ENCODE measurements around the gene SLC37A1.

The SLC37A1 gene

GRCh38 chr21:42578761-42579415 is 65.2 kb downstream of the SLC37A1 start:
- no peak overlapping the region for H3K4me3 ChIP-seq (ENCODE audit: low read depth, low read length)
- TF ChIP-seq CTCF (IDR thresholded peaks at IDR 0.05; ENCODE audit: low read depth, low read length) = no peak

- H3K4me3 ChIP-seq (ENCODE audit: low read depth, low read length) = no peak overlapping the region
- TF ChIP-seq CTCF (IDR thresholded peaks at IDR 0.05; ENCODE audit: low read depth, low read length) = no peak
Observed at GRCh38 chr21:42579456-42580075, 65.9 kb downstream of the SLC37A1 start.

GRCh38 chr21:42580076-42580792 is 66.6 kb downstream of the SLC37A1 start:
- no peak overlapping the region for H3K4me3 ChIP-seq (ENCODE audit: low read depth, low read length)
- no peak for TF ChIP-seq CTCF (IDR thresholded peaks at IDR 0.05; ENCODE audit: low read depth, low read length)

- H3K4me3 ChIP-seq (ENCODE audit: low read depth, low read length) = no peak overlapping the region
- no peak for TF ChIP-seq CTCF (IDR thresholded peaks at IDR 0.05; ENCODE audit: low read depth, low read length)
Observed at GRCh38 chr21:42580793-42581321, 67.2 kb downstream of the SLC37A1 start.

GRCh38 chr21:42581336-42581992 is 67.8 kb downstream of the SLC37A1 start:
- no peak for TF ChIP-seq CTCF (IDR thresholded peaks at IDR 0.05; ENCODE audit: low read depth, low read length)

GRCh38 chr21:42581993-42582786 is 68.5 kb downstream of the SLC37A1 start:
- H3K4me3 ChIP-seq (ENCODE audit: low read depth, low read length) = no peak overlapping the region
- TF ChIP-seq CTCF (IDR thresholded peaks at IDR 0.05; ENCODE audit: low read depth, low read length) = no peak

More at GRCh38 chr21:42581336-42581992, 67.8 kb downstream of the SLC37A1 start:
- no peak overlapping the region for H3K4me3 ChIP-seq (ENCODE audit: low read depth, low read length)
